Chondrocyte (in vitro differentiated cells): ENCODE results near the gene MAMLD1. TPM values are rescaled to one million over a fixed set of nuclear protein-coding genes. Genes with fewer than 3 reads are reported as not detected.

ENCODE experiments used
- DNase-seq: peaks from one replicate; pipeline ENCODE4 v3.0.0; 2021; ENCODE audit warnings: mixed read lengths, low spot score
- H3K27ac Mint-ChIP-seq: one replicate; pipeline ENCODE4 v1.8.0; 2021; ENCODE audit warnings: mild to moderate bottlenecking, moderate library complexity, mixed read lengths; ENCODE audit not compliant: unreplicated experiment
- H3K27me3 Mint-ChIP-seq: 2 replicates; pipeline ENCODE4 v1.8.0; 2021; ENCODE audit warnings: low read depth, mixed read lengths
- H3K36me3 Mint-ChIP-seq: 2 replicates; pipeline ENCODE4 v1.8.0; 2021; ENCODE audit warnings: low read depth, mixed read lengths
- H3K4me1 Mint-ChIP-seq: 2 replicates; pipeline ENCODE4 v1.8.0; 2021; ENCODE audit warnings: low read depth, mild to moderate bottlenecking, mixed read lengths
- H3K4me3 Mint-ChIP-seq: one replicate; pipeline ENCODE4 v1.8.0; 2021; ENCODE audit warnings: mild to moderate bottlenecking, moderate library complexity, mixed read lengths; ENCODE audit not compliant: unreplicated experiment
- H3K9me3 Mint-ChIP-seq: 2 replicates; pipeline ENCODE4 v1.8.0; 2021; ENCODE audit warnings: low read depth, mixed read lengths
- CTCF ChIP-seq: fragments of 200-600 bp; sonication (generic); IDR thresholded peaks from 2 replicates; pipeline ENCODE4 v1.5.0; 2021; ENCODE audit warnings: antibody characterized with exemption, mild to moderate bottlenecking, moderate library complexity
- total RNA-seq: library from RNA; stranded (reverse); gene quantifications from 3 replicates; pipeline ENCODE4 v1.2.1, GENCODE V29; 2021

The MAMLD1 gene
- total RNA-seq, 1 donor from 2014 or later, result 8.8 TPM

GRCh38 chrX:150409486-150409885 lies 46.4 kb downstream of the MAMLD1 start:
- H3K9me3 Mint-ChIP-seq, result peaks cover 2% of the 10 kb centered on the region
- no peaks in the 10 kb centered on the region for H3K27me3 Mint-ChIP-seq
- no peak overlapping the region for H3K4me3 Mint-ChIP-seq
- no peak overlapping the region for H3K27ac Mint-ChIP-seq
- H3K4me1 Mint-ChIP-seq, result peaks cover 6% of the 10 kb centered on the region
- no peaks in the 10 kb centered on the region for H3K36me3 Mint-ChIP-seq
- DNase-seq, result no peak
- no peak for TF ChIP-seq CTCF

- Mint-ChIP-seq H3K4me1 (peaks cover 4% of the 10 kb centered on the region), H3K36me3 (no peaks in the 10 kb centered on the region), H3K4me3 (no peak overlapping the region), H3K27me3 (no peaks in the 10 kb centered on the region), H3K27ac (no peak overlapping the region), H3K9me3 (peaks cover 2% of the 10 kb centered on the region)
- DNase-seq, result no peak
- no peak for TF ChIP-seq CTCF
These were observed 46.8 kb downstream of the MAMLD1 start for GRCh38 chrX:150409964-150410363.

GRCh38 chrX:150410513-150410912 lies 47.4 kb downstream of the MAMLD1 start:
- DNase-seq, result no peak
- H3K36me3 Mint-ChIP-seq, result no peaks in the 10 kb centered on the region
- TF ChIP-seq CTCF, result no peak
- H3K27me3 Mint-ChIP-seq, result no peaks in the 10 kb centered on the region
- H3K9me3 Mint-ChIP-seq, result peaks cover 2% of the 10 kb centered on the region
- no peak overlapping the region for H3K27ac Mint-ChIP-seq
- H3K4me3 Mint-ChIP-seq, result no peak overlapping the region
- H3K4me1 Mint-ChIP-seq, result no peaks in the 10 kb centered on the region

GRCh38 chrX:150411656-150412055 lies 48.5 kb downstream of the MAMLD1 start:
- no peaks in the 10 kb centered on the region for H3K4me1 Mint-ChIP-seq
- no peak overlapping the region for H3K4me3 Mint-ChIP-seq
- no peak for TF ChIP-seq CTCF
- no peaks in the 10 kb centered on the region for H3K36me3 Mint-ChIP-seq
- no peak for DNase-seq
- H3K27ac Mint-ChIP-seq, result no peak overlapping the region
- no peaks in the 10 kb centered on the region for H3K9me3 Mint-ChIP-seq
- H3K27me3 Mint-ChIP-seq, result no peaks in the 10 kb centered on the region

- no peak for TF ChIP-seq CTCF
- no peaks in the 10 kb centered on the region for H3K27me3 Mint-ChIP-seq
- no peak overlapping the region for H3K27ac Mint-ChIP-seq
- H3K4me1 Mint-ChIP-seq, result no peaks in the 10 kb centered on the region
- no peak overlapping the region for H3K4me3 Mint-ChIP-seq
- DNase-seq, result no peak
- H3K36me3 Mint-ChIP-seq, result no peaks in the 10 kb centered on the region
- no peaks in the 10 kb centered on the region for H3K9me3 Mint-ChIP-seq
These were observed 51.1 kb downstream of the MAMLD1 start for GRCh38 chrX:150414228-150414627.
